GM12892 (cell line): ENCODE measurements around the gene ZFP36.
A peak's percentile ranks its signal among the peaks of the same experiment; 100 is the strongest.
"Not testable (repeated sequence)": the region's sequence is repeated elsewhere in the genome, so short reads cannot be mapped to it uniquely, and the experiment has no call there.

ENCODE experiments used
- DNase-seq: peaks from one replicate; pipeline ENCODE4 v3.0.0; 2011; ENCODE audit not compliant: insufficient read length
- FAIRE-seq: peaks from 2 replicates; lab custom pipeline; 2011; peaks lifted over from hg19 to GRCh38; lab: Jason Lieb, UNC
- POLR2A ChIP-seq: IDR thresholded peaks from 2 replicates; pipeline ENCODE4 v1.6.1; 2011; ENCODE audit warnings: low read depth, low read length, control low read depth
- POLR2AphosphoS5 ChIP-seq: IDR thresholded peaks from 2 replicates; pipeline ENCODE4 v1.6.1; 2011; ENCODE audit warnings: low read depth, low read length, control low read depth
- TAF1 ChIP-seq: IDR thresholded peaks from 2 replicates; pipeline ENCODE4 v1.6.1; 2011; ENCODE audit warnings: low read depth, mild to moderate bottlenecking, control low read depth, low read length, borderline replicate concordance

Gene ZFP36

GRCh38 chr19:39377373-39378362, 29.0 kb upstream of the ZFP36 start:
- FAIRE-seq (no peak), DNase-seq (no peak)
- TF ChIP-seq POLR2A (no peak), TAF1 (no peak), POLR2AphosphoS5 (no peak)

GRCh38 chr19:39379366-39379765, 27.3 kb upstream of the ZFP36 start:
- not testable (repeated sequence) for DNase-seq, FAIRE-seq

GRCh38 chr19:39379865-39380396, 26.7 kb upstream of the ZFP36 start:
- TF ChIP-seq POLR2AphosphoS5, result no peak
- TF ChIP-seq POLR2A, result no peak
- TF ChIP-seq TAF1, result no peak
- DNase-seq (no peak), FAIRE-seq (no peak)

- no peak for TF ChIP-seq POLR2AphosphoS5
- no peak for TF ChIP-seq POLR2A
- no peak for TF ChIP-seq TAF1
- DNase-seq (no peak), FAIRE-seq (no peak)
Measured at GRCh38 chr19:39380521-39381502, 25.8 kb upstream of the ZFP36 start.

GRCh38 chr19:39381910-39382611, 24.6 kb upstream of the ZFP36 start:
- TF ChIP-seq POLR2AphosphoS5, result no peak
- TF ChIP-seq TAF1, result no peak
- TF ChIP-seq POLR2A, result no peak
- DNase-seq (no peak), FAIRE-seq (no peak)

- FAIRE-seq (no peak), DNase-seq (no peak)
Measured at GRCh38 chr19:39382991-39383828, 23.4 kb upstream of the ZFP36 start.

GRCh38 chr19:39384839-39385568, 21.6 kb upstream of the ZFP36 start:
- TF ChIP-seq POLR2A (peak; percentile 41; the same call in 1 of the 2 replicates), POLR2AphosphoS5 (no peak), TAF1 (no peak)
- DNase-seq, result no peak
- FAIRE-seq, result no peak

More at GRCh38 chr19:39382991-39383828, 23.4 kb upstream of the ZFP36 start:
- no peak for TF ChIP-seq POLR2A
- no peak for TF ChIP-seq TAF1
- no peak for TF ChIP-seq POLR2AphosphoS5

GRCh38 chr19:39385629-39386411, 20.8 kb upstream of the ZFP36 start:
- no peak for FAIRE-seq
- DNase-seq, result no peak
- TF ChIP-seq POLR2AphosphoS5 (no peak), TAF1 (no peak), POLR2A (no peak)

- TF ChIP-seq POLR2A (no peak), POLR2AphosphoS5 (no peak), TAF1 (no peak)
- FAIRE-seq (no peak), DNase-seq (no peak)
Measured at GRCh38 chr19:39386557-39386956, 20.1 kb upstream of the ZFP36 start.
